Uterus (tissue), 4 donors: ENCODE measurements around the gene DNAJC9. TPM values are rescaled to one million over a fixed set of nuclear protein-coding genes. Genes with fewer than 3 reads are reported as not detected.

Experiments used
- DNase-seq, 2 donors: peaks; one replicate each; pipeline ENCODE4 v3.0.0-alpha.2; 2019 to 2020
- H3K27ac ChIP-seq, 2 donors: fragments of 200-600 bp; sonication (generic); 1 replicate in 1 of 2; 2 replicates in 1 of 2; pipeline ENCODE4 v1.5.1; 2016 to 2018
- H3K27me3 ChIP-seq, 2 donors: fragments of 200-600 bp; sonication (generic); one replicate each; pipeline ENCODE4 v1.5.1; 2018 to 2019; ENCODE audit warnings: control low read depth in 1 of 2
- H3K36me3 ChIP-seq, 2 donors: fragments of 200-600 bp; sonication (generic); one replicate each; pipeline ENCODE4 v1.5.1; 2019; ENCODE audit warnings: control low read depth in 1 of 2
- H3K4me1 ChIP-seq, 2 donors: fragments of 200-600 bp; sonication (generic); one replicate each; pipeline ENCODE4 v1.5.1; 2018 to 2019; ENCODE audit warnings: control low read depth in 1 of 2
- H3K4me3 ChIP-seq, 2 donors: fragments of 200-600 bp; sonication (generic); 1 replicate in 1 of 2; 2 replicates in 1 of 2; pipeline ENCODE4 v1.5.1; 2018 to 2019; ENCODE audit warnings: mild to moderate bottlenecking in 1 of 2
- H3K9me3 ChIP-seq, 2 donors: fragments of 200-600 bp; sonication (generic); one replicate each; pipeline ENCODE4 v1.5.1; 2019; ENCODE audit warnings: control low read depth in 1 of 2
- POLR2A ChIP-seq, 2 donors: fragments of 450-650 bp; IDR thresholded peaks; one replicate each; pipeline ENCODE4 v1.6.1; 2016; ENCODE audit warnings: antibody characterized with exemption in 2 of 2, mild to moderate bottlenecking in 1 of 2, moderate library complexity in 1 of 2
- intact Hi-C: fragments of 100-400 bp; cut with DNase I; formaldehyde crosslinking; loops from one replicate; pipeline ENCODE4 v1.15.1; 2023; ENCODE audit warnings: low total_unique reads
- total RNA-seq, 4 donors: library from RNA; depleted of rRNA in 3 of 4; stranded (reverse); fragments of >200 nt in 3 of 4; gene quantifications; one replicate each; pipeline versions ENCODE4 v1.1.0 to v1.2.4, GENCODE V29; 2014 to 2023
- TF ChIP-seq, protein P1 (sequence below), 4 experiments: fragments of 200-600 bp in 2 of 4; fragments of 450-650 bp in 2 of 4; sonication (generic) in 2 of 4; IDR thresholded peaks; one replicate each; pipeline ENCODE4 v1.5.1; 2016 to 2019; ENCODE audit warnings: antibody characterized with exemption in 4 of 4, mild to moderate bottlenecking in 2 of 4, moderate library complexity in 1 of 4
- donor health status: DM: yes; HTN: yes; CAD: no.

DNAJC9 gene
- total RNA-seq, 4 donors from 2014 or later, result 8.2 to 45.3 (median 19.3) TPM

DNA sequence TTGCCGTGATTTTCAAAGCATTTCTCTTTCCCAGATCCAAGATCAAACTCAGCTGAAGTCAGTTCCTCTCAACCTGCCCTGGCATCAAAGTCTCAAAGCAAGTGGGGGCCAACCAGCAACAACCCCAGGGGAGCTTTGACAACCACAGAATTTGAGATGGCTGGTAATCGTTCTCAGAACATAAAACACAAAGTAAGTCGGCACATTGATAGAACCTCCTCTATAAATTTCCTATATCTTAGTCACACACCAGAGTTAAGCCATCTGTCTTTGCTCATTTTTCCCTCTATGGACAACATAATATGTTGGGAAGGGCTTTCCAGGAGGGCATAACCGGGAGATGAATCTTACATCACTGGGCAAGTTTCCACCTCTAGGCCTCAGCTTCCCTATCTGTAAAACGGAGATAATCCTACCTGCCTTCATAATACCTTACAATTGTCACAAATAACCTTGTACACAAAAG lies 1.2 kb upstream of the DNAJC9 start:
- no peaks in the 10 kb centered on the region for H3K9me3 ChIP-seq
- H3K4me1 ChIP-seq, result peaks cover 0 to 8% of the 10 kb centered on the region in 2 donors
- no peaks in the 10 kb centered on the region for H3K27me3 ChIP-seq
- no peak for TF ChIP-seq POLR2A (IDR thresholded peaks at IDR 0.05)
- TF ChIP-seq, protein P1, sequence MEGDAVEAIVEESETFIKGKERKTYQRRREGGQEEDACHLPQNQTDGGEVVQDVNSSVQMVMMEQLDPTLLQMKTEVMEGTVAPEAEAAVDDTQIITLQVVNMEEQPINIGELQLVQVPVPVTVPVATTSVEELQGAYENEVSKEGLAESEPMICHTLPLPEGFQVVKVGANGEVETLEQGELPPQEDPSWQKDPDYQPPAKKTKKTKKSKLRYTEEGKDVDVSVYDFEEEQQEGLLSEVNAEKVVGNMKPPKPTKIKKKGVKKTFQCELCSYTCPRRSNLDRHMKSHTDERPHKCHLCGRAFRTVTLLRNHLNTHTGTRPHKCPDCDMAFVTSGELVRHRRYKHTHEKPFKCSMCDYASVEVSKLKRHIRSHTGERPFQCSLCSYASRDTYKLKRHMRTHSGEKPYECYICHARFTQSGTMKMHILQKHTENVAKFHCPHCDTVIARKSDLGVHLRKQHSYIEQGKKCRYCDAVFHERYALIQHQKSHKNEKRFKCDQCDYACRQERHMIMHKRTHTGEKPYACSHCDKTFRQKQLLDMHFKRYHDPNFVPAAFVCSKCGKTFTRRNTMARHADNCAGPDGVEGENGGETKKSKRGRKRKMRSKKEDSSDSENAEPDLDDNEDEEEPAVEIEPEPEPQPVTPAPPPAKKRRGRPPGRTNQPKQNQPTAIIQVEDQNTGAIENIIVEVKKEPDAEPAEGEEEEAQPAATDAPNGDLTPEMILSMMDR (IDR thresholded peaks at IDR 0.05), result no peak
- no peak overlapping the region for H3K4me3 ChIP-seq
- intact Hi-C loops, result no loop called here
- H3K27ac ChIP-seq, result peak overlapping the region in 1 of 2 donors; percentile 75
- H3K36me3 ChIP-seq, result no peaks in the 10 kb centered on the region
- DNase-seq, result no peak

DNA sequence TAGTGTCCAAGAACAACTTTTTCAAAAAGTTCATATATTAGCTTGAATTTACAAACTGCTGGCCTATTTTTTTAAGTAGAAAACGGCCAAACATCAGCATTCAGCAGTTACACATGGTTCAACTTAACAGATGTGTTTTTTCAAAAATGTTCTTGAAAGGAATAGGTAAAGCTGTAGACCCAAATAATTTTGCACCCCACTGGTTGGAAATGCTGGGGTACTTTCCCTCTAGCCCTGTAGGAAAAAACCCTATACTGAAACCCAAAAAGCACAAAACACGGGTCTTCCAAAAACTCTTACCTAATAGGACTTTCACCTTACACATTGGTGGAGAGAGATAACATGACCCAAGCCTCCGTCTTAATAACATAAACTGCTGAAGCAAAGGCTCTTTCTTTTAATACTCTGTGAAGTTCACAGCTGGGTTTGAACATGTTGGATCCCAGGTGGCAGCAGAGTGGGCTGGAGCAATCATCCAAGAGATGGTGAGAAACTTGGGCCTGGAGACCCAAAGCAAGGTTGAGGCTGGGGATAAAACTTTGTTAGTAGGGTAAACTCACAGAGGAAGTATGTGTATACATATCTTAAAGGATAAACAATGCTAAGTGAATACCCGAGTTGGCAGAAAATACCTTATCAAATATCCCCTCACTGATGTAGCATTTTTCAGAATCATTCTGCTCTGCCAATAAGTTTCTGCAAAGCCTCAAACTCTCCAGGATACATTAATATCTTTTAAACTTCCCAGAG lies 629 bp upstream of the DNAJC9 start:
- Histone ChIP-seq H3K4me1 (peaks cover 0 to 8% of the 10 kb centered on the region in 2 donors), H3K27ac (peak overlapping the region; percentile 75 to 86), H3K4me3 (peak overlapping the region; percentile 74 to 94), H3K9me3 (no peaks in the 10 kb centered on the region), H3K36me3 (no peaks in the 10 kb centered on the region), H3K27me3 (no peaks in the 10 kb centered on the region)
- DNase-seq, result no peak
- intact Hi-C loops, result no loop called here
- no peak for TF ChIP-seq POLR2A (IDR thresholded peaks at IDR 0.05)
- TF ChIP-seq, protein P1 (IDR thresholded peaks at IDR 0.05), result no peak

DNA sequence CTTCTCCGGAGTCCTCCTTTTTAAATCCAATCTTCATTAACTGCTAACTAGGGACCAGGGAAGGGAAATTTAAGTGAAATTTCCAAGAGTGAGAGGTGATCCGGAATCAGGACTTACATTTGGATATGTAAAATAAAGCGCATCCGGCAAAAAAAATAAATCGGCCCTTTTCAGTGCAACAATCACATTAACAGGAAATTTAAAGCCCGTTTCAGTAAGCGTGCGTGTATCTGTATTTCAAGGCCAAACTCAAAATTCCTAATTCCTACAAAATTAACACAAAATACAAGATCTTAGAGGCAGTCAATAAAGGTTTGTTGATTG lies 771 bp downstream of the DNAJC9 start:
- peak overlapping the region; percentile 75 to 86 for H3K27ac ChIP-seq
- H3K9me3 ChIP-seq, result no peaks in the 10 kb centered on the region
- H3K36me3 ChIP-seq, result no peaks in the 10 kb centered on the region
- intact Hi-C loops, result no loop called here
- peaks cover 0 to 8% of the 10 kb centered on the region in 2 donors for H3K4me1 ChIP-seq
- TF ChIP-seq, protein P1 (IDR thresholded peaks at IDR 0.05), result no peak
- no peak for TF ChIP-seq POLR2A (IDR thresholded peaks at IDR 0.05)
- DNase-seq, result no peak
- peak overlapping the region; percentile 74 to 94 for H3K4me3 ChIP-seq
- H3K27me3 ChIP-seq, result no peaks in the 10 kb centered on the region

DNA sequence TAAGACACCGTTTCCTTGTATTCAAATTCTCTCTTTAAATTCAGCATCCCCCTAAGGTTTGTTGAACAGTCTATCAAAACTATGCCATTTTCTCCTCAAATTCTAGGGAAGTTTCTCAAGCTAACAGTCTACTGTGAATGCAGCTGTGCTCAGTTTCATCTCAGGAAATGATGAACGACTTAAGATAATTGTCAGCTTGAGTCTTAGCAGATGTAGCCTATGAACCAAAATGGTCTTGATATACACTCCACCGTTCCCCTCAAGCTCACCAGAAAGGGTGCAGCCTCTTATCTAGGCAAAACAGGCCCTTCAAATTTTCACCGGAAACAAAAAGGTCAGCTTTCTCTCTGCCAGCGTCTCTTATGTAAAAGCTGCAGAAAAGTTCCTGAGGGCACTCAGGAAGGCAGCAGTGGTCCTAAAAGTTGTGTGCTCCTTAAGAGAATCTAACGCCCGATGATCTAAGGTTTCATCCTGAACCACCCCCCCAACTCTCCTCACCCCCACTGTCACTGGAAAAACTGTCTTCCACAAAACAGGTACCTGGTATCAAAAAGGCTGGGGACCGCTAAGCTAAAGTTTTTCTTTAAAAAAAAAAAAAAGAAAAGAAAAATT lies 2.1 kb downstream of the DNAJC9 start:
- H3K4me1 ChIP-seq, result peaks cover 0 to 8% of the 10 kb centered on the region in 2 donors
- H3K27ac ChIP-seq, result no peak overlapping the region
- no peak overlapping the region for H3K4me3 ChIP-seq
- H3K27me3 ChIP-seq, result no peaks in the 10 kb centered on the region
- intact Hi-C loops, result no loop called here
- TF ChIP-seq, protein P1 (IDR thresholded peaks at IDR 0.05), result no peak
- no peak for TF ChIP-seq POLR2A (IDR thresholded peaks at IDR 0.05)
- H3K9me3 ChIP-seq, result no peaks in the 10 kb centered on the region
- no peak for DNase-seq
- no peaks in the 10 kb centered on the region for H3K36me3 ChIP-seq

DNA sequence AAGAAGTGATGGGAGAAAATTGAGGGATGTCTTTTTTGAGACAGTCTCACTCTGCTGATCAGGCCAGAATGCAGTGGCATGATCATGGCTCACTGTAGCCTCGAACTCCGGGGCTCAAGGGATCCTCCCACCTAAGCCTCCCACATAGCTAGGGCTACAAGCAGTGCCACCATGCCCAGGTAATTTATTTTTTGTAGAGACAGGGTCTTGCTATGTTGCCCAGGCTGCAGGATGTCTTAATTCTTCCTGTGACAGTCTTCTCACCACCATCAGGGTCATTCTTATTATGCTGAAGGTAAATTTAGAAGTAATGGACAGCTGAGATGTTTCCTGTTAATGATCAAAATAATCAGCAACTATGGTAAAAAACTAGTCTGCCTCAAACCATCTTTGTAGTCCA lies 7.1 kb downstream of the DNAJC9 start:
- H3K9me3 ChIP-seq, result no peaks in the 10 kb centered on the region
- H3K27ac ChIP-seq, result no peak overlapping the region
- TF ChIP-seq POLR2A (IDR thresholded peaks at IDR 0.05), result no peak
- TF ChIP-seq, protein P1 (IDR thresholded peaks at IDR 0.05), result no peak
- H3K36me3 ChIP-seq, result no peaks in the 10 kb centered on the region
- intact Hi-C loops, result no loop called here
- no peak for DNase-seq
- no peaks in the 10 kb centered on the region for H3K27me3 ChIP-seq
- no peaks in the 10 kb centered on the region for H3K4me1 ChIP-seq
- no peak overlapping the region for H3K4me3 ChIP-seq
